GM21737 (cell line): ENCODE measurements around the gene PROZ.
"Not testable (repeated sequence)": the region's sequence is repeated elsewhere in the genome, so short reads cannot be mapped to it uniquely, and the experiment has no call there.

Experiments used
- ATAC-seq: cut with Tn5 transposase; IDR thresholded peaks from one replicate; pipeline ENCODE4 v1.9.1; 2021; ENCODE audit warnings: mild to moderate bottlenecking, moderate library complexity; ENCODE audit not compliant: unreplicated experiment

The PROZ gene, protein sequence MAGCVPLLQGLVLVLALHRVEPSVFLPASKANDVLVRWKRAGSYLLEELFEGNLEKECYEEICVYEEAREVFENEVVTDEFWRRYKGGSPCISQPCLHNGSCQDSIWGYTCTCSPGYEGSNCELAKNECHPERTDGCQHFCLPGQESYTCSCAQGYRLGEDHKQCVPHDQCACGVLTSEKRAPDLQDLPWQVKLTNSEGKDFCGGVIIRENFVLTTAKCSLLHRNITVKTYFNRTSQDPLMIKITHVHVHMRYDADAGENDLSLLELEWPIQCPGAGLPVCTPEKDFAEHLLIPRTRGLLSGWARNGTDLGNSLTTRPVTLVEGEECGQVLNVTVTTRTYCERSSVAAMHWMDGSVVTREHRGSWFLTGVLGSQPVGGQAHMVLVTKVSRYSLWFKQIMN

DNA sequence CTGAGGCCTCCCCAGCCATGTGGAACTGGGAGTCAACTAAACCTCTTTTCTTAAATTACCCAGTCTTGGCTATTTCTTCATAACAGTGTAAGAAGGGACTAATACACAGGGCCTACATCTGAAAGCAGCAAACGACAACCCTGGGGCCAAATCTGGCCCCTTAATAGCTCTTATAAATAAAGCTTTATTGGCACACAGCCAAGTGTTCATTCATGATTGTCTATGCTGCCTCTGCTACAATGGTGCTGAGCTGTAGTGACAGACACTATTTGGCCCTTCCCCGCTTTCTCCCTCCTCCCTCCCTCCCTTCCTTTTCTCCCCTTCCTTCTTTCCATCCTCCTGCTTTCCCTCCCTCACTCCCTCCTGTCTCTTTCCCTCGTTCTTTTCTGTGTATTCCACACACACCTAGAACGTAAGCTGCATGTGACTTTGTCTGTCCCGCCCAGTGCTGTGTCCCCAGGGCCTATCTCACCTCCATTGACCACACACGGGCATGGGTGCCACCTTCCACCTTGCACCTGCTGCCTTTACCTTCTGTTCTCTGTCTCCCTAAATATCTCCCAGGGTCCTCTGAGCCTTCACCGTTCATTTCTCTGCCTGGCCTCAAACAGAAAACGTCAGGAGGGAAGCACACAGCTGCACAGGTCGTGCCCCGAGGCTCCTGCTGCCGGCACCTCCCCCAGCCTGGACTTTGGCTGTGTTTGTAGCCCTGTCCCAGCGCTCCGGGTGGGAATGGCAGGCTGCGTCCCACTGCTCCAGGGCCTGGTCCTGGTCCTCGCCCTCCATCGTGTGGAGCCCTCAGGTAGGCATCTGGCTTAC lies at the start of gene PROZ:
Gene PROZ, plus strand, starts transcription at position 720 of the 819 bp plus-strand sequence. Its CDS starts 13 bp downstream, at position 733.
- no peak for ATAC-seq

DNA sequence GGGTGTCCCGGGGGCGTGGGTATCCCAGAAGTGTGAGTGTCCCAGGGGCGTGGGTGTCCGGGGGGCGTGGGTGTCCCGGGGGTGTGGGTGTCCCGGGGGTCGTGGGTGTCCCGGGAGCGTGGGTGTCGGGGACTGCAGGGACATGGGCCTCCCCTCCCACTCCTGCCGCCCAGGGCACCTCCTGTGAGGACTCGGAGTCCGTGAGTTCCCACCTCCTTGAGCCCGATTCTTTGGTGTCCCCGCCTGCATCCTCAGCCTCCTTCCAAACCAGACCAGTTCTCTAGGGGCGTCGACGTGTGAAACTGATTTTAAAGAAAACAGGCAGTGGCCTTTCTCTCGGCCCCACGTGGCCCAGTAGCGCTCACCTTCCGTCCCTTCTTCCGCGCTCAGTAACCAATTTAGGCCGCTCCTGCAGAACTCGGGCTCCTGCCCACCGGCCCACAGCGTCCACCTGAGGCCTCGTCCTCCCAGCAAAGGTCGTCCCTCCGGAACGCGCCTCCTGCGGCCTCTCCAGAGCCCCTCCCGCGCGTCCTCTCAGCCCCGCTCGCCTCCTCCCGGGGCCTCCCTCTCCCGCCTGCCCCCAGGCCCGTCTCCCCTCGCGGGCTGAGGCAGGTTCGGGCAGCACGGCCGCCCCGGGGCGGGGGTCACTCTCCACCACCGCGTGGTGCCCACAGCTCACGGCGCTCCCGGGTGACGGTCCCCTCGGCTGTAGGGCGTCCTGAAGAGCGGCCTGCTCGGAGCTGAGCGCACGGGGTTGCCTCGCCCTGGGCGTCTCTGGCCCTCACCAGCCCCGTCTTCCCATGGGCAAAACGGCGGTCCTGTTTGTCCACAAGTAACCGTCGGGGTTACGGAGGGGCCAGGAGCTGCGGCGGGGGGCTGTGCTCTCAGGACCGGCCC lies 49.0 kb upstream of the PROZ start:
- ATAC-seq: no peak

DNA sequence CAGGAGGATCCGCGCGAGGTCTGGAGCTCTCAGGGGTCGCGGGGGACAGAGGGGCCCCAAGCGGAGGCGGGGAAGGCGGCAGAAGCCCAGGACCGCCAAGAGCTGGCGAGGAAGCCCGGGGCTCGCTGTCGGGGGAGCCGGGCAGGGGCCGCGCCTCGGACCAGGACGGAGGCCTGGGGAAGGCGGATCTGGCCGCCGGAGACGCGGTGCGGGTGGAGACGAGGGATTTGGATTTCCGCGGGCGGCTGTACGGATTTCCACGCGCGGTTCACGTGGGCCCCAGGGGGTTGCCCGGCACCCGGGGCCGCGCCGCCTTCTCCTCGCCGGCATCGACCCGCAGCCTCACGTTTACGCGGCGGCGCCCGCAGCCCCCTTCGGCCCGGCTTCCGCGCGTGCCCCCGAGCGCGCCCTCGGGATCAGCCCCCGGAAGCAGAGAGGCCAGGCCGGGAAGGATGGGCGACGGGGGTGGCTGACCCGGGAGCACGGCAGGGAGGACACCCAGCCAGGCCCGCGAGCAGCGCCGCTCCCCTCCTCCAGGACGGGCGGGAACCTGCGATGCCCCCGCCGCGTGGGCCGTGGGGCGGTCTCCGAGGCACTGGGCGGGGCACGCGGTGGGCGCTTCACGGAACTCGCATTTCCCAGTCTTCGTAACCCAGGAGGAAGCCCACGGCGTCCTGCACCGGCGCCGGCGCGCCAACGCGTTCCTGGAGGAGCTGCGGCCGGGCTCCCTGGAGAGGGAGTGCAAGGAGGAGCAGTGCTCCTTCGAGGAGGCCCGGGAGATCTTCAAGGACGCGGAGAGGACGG lies 48.2 kb upstream of the PROZ start:
- no peak for ATAC-seq

DNA sequence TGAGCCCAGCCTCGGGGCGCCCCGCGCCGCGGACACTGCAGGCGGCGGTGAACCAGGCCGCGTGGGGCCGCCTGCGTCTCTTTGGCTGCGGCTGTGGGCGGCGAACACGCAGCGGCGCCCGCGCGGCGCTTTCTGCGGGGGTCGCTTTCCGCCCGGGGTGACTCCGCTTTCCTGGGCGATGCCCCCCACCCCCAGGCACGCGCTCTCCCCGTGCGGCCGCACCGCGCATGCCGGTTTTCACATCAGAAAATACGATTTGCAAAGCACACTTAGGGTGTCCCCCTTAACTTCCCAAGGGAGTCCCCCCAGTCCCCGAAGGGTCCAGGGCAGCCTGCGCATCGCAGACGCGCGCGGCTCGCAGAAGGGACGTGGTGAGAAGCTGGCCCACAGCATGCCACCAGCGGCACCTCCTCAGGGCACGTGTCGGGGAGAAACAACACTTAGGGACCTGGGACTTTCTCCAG lies 47.6 kb upstream of the PROZ start:
- no peak for ATAC-seq

DNA sequence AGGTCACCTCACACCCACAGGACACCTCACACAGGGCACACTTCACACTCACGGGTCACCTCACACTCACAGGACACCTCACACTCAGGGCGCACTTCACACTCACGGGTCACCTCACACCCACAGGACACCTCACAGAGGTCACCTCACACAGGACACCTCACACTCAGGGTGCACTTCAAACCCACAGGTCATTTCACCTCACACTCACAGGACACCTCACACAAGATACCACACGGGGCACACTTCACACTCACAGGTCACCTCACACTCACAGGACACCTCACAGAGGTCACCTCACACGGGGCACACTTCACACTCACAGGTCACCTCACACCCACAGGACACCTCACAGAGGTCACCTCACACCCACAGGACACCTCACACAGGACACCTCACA lies 46.6 kb upstream of the PROZ start:
- ATAC-seq: not testable (repeated sequence)

DNA sequence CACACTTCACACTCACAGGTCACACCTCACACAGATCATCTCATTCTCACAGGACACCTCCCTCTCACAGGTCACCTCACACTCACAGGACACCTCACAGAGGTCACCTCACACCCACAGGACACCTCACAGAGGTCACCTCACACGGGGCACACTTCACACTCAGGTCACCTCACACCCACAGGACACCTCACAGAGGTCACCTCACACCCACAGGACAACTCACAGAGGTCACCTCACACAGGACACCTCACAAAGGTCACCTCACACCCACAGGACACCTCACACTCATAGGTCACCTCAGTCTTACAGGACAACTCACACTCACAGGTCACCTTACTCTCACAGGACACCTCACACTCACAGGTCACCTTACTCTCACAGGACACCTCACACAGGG lies 46.0 kb upstream of the PROZ start:
- not testable (repeated sequence) for ATAC-seq

DNA sequence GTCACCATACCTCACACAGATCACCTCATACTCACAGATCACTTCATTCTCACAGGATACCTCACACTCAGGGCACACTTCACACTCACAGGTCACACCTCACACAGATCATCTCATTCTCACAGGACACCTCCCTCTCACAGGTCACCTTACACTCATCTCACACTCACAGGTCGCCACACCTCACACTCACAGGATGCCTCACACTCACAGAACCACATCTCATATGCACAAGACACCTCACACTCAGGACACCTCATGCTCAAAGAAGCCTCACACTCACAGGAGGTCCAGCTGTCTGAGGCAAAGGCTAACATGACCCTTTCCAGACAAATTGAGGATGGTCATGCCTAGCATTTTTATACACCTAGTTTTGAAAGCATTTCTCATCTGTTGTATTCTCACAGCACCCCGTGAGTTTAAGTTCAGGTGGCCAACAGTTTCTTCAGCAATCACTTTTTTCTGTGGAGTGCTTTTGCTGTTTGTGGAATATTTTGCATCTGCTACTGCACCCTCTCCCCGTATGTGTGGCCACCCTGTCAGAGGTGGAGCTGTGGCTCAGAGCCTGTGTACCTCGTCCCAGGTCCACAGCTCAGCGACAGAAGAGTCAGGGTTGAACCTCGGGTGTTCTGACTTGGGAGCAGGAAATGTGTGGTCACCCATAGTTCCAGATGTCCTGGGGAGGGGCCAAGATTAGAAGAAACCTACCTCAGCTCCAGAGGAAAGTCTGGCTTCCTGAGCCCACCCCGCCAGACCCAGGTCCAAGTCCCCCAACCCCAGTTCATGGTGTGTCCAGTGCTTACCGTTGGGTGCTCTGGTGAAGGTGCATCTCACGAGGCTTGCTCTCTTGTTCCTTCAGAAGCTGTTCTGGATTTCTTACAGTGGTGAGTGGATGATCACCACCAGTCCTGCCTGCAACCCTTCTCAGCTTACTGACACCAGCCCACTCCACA lies 45.3 kb upstream of the PROZ start:
- no peak for ATAC-seq

DNA sequence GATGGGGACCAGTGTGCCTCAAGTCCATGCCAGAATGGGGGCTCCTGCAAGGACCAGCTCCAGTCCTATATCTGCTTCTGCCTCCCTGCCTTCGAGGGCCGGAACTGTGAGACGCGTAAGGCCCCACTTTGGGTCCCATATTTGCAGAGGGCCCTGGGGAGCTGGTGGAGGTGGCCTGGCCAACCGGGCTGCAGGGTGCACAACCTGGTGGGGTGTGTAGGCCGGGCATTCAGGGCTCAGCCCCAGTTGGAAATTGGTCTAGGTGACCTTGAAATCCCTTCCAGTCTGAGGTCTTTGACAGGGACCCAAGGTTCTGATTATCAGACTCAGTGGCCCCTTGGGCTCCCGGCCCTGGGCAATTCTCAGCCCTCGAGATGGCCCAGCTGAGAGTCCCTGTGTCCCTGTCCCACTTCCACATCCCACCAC lies 44.6 kb upstream of the PROZ start:
- no peak for ATAC-seq

DNA sequence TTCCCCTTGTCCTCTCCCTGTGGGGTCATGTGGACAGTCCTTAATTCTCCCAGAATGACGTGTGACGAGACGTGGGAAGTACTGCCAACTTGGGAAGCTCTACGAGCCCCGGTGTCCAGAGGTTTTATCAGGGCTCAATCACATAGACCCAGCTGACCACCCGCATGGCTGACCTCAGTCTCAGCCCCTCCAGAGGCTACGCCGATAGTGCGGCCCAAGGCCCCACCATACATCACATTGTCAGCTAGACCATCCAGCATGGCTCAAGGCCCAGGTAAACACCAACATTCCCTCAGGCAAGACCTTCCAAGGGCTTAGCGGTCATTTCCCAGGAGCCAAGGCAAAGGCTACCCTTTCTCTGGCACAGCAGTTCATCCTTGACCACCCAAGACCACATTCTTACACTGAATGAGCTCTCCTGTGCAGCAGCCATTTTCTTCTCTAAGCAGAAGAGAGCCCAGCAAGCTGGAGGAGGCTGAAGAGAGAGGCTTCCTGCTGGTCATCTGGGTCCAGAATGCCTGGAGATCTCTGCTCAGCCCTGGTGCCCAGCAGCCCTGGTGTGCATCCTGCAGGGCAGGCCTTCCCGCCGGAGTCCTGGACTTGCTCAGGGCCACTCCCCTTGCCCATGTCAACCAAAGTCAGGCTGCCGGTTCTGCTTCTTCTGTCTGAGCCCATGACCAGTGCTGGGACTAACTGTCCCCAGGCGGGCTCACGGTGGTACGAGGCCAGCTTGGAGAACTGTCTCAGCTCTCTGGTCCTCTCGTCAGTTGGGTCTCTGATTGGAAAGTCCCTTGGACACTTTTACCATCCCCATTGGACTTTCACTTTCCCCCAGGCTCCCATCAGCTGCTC lies 43.7 kb upstream of the PROZ start:
- no peak for ATAC-seq

DNA sequence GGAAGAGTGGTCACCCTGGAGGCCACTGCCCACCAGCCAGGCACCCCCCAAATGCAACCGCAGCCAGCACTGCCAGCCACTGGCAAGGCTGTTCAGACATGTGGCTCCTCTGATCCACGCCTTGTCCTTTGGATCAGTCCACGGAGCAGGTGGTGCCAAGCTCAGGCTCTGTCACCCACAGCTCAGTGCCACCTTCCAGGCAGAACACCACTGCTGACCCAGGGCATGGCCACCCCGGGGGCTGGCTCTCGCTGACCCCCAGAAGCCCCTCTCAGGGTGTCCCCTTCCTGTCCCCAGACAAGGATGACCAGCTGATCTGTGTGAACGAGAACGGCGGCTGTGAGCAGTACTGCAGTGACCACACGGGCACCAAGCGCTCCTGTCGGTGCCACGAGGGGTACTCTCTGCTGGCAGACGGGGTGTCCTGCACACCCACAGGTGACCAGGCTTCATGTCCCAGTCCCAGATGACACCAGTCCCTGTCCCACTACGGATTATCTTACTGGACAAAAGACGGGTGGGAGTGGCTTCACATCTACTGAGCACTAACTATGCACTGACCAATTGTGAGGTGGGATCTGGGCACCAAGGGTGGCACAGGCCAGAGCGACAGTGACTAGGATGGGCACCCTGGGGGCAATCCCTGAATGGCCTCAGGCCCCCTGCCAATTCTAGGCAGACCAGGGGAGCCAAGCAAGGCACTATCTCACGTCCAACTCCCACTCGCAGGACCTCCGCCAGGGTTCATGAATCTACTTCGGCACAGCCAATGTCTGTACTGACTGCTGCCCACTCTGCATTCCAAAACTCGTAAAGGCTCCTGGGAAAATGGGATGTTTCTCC lies 42.9 kb upstream of the PROZ start:
- ATAC-seq: no peak

DNA sequence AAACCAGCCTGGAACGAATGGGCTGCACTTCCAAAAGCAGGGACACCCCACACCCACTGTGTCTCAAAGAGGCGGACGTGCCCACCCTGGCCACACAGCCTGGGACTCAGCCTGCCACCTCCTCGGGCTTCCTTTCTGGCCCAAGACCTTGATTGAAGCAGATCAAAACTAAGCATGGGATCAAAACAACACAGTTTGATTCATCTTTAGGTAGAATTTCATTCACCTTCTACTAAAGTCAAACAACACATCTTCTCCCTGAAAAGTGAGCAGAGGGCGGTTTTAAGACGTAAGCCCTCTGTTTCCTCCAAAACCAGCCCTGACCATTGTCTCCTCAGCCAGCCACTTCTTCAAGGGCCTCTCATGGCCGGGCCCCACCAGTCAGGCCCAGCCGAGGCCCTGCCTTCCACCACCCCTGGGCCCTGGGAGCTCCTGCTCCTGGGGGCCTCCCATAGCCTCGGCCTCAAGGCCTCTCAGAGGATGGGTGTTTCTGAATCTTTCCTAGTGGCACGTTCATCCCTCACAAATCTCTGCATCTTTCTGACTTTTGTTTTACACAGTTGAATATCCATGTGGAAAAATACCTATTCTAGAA lies 42.1 kb upstream of the PROZ start:
- no peak for ATAC-seq

DNA sequence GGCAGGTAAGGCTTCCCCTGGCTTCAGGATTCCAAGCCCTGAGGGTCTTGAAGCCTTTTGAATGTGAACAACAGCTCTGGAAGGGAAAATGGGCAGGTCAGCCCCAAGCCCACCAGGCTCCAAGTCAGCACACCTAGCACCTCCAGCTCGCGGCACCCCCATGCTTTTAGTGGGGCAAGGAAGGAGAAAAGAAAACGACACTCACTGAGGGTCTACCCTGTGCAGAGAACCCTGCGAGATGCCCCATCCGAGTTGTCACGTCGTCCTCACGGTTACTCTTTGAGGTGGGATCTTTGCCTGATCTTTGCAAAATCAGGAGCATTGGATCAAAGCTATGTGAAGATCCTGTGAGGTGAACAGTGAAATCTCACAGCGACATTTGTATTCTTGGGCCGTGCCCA lies 41.6 kb upstream of the PROZ start:
- no peak for ATAC-seq

DNA sequence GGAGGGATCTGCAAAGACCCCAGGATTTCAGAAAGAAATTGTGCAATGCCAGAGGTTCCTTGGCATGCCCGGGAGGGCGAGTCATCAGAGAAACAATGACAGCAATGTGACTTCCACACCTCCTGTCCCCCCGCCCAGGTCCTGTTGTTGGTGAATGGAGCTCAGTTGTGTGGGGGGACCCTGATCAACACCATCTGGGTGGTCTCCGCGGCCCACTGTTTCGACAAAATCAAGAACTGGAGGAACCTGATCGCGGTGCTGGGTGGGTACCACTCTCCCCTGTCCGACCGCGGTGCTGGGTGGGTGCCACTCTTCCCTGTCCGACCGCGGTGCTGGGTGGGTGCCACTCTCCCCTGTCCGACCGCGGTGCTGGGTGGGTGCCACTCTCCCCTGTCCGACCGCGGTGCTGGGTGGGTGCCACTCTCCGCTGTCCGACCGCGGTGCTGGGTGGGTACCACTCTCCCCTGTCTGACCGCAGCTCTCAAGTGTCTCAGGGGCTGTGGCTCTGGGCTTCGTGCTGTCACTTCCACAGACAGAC lies 41.0 kb upstream of the PROZ start:
- no peak for ATAC-seq

DNA sequence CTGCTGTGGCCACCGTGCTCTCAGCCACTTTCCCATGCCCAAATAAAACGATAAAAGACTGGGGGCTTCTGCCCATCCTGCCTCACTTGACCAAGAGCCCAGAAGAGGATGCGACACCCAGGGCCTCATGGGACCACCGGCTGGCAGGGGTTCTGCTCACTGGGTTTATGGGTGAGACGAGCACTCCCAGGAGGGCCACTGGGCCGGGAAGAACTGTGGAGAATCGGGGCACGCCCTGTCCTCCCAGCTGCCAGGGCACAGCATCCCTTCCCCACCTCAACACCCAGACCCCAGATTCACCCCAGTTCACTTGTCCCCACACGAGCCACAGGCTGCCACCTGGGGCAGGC lies 40.6 kb upstream of the PROZ start:
- no peak for ATAC-seq

DNA sequence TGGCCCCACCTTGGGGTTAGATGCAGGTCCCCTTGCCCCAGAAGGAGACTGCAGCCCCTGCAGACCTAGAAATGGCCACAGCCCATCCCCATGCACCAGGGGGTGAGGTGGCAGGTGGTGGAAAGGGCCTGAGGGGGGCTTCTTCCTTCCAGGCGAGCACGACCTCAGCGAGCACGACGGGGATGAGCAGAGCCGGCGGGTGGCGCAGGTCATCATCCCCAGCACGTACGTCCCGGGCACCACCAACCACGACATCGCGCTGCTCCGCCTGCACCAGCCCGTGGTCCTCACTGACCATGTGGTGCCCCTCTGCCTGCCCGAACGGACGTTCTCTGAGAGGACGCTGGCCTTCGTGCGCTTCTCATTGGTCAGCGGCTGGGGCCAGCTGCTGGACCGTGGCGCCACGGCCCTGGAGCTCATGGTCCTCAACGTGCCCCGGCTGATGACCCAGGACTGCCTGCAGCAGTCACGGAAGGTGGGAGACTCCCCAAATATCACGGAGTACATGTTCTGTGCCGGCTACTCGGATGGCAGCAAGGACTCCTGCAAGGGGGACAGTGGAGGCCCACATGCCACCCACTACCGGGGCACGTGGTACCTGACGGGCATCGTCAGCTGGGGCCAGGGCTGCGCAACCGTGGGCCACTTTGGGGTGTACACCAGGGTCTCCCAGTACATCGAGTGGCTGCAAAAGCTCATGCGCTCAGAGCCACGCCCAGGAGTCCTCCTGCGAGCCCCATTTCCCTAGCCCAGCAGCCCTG lies 40.0 kb upstream of the PROZ start:
- no peak for ATAC-seq
